Glutamatergic neuron (in vitro differentiated cells): ENCODE measurements around the gene FIBCD1. TPM values are rescaled to one million over a fixed set of nuclear protein-coding genes. Genes with fewer than 3 reads are reported as not detected.
"Not testable (repeated sequence)": the region's sequence is repeated elsewhere in the genome, so short reads cannot be mapped to it uniquely, and the experiment has no call there.

Experiments used
- DNase-seq: peaks from one replicate; pipeline ENCODE4 v3.0.0; 2022
- H3K27ac Mint-ChIP-seq: one replicate; pipeline ENCODE4 v1.8.0; 2020; ENCODE audit warnings: mild to moderate bottlenecking, mixed read lengths, inconsistent platforms; ENCODE audit not compliant: unreplicated experiment
- H3K27me3 Mint-ChIP-seq: one replicate; pipeline ENCODE4 v1.8.0; 2020; ENCODE audit warnings: mild to moderate bottlenecking, moderate library complexity, mixed read lengths, inconsistent platforms; ENCODE audit not compliant: unreplicated experiment
- H3K36me3 Mint-ChIP-seq: one replicate; pipeline ENCODE4 v1.8.0; 2020; ENCODE audit warnings: mild to moderate bottlenecking, mixed read lengths, inconsistent platforms; ENCODE audit not compliant: unreplicated experiment
- H3K4me1 Mint-ChIP-seq: one replicate; pipeline ENCODE4 v1.8.0; 2020; ENCODE audit warnings: mild to moderate bottlenecking, low read depth, mixed read lengths, inconsistent platforms; ENCODE audit not compliant: unreplicated experiment
- H3K4me3 Mint-ChIP-seq: one replicate; pipeline ENCODE4 v1.8.0; 2020; ENCODE audit warnings: mild to moderate bottlenecking, mixed read lengths, inconsistent platforms; ENCODE audit not compliant: unreplicated experiment
- H3K9me3 Mint-ChIP-seq: one replicate; pipeline ENCODE4 v1.8.0; 2020; ENCODE audit warnings: mild to moderate bottlenecking, moderate library complexity, mixed read lengths, inconsistent platforms; ENCODE audit not compliant: unreplicated experiment
- total RNA-seq: library from RNA; stranded (reverse); fragmentation: NEBNext Ultra II Directional; extraction: Animal tissue kit (Norgen Biotek cat#: 25700); gene quantifications from one replicate; pipeline ENCODE4 v1.2.1, GENCODE V29; 2021; ENCODE audit not compliant: unreplicated experiment
- TF ChIP-seq, protein P1 (sequence below): fragments of 200-600 bp; sonication (generic); IDR thresholded peaks from one replicate; pipeline ENCODE4 v1.5.0; 2021; ENCODE audit not compliant: partially characterized antibody, unreplicated experiment

Gene FIBCD1
- total RNA-seq, 1 donor from 2014 or later: not detected

GRCh38 chr9:130961511-130962300 lies 22.7 kb upstream of the FIBCD1 start:
- Mint-ChIP-seq H3K36me3 (no peaks in the 10 kb centered on the region), H3K4me1 (no peaks in the 10 kb centered on the region), H3K27ac (no peak overlapping the region), H3K27me3 (peaks cover 2% of the 10 kb centered on the region), H3K9me3 (peaks cover 2% of the 10 kb centered on the region), H3K4me3 (no peak overlapping the region)
- no peak for DNase-seq
- TF ChIP-seq, protein P1, sequence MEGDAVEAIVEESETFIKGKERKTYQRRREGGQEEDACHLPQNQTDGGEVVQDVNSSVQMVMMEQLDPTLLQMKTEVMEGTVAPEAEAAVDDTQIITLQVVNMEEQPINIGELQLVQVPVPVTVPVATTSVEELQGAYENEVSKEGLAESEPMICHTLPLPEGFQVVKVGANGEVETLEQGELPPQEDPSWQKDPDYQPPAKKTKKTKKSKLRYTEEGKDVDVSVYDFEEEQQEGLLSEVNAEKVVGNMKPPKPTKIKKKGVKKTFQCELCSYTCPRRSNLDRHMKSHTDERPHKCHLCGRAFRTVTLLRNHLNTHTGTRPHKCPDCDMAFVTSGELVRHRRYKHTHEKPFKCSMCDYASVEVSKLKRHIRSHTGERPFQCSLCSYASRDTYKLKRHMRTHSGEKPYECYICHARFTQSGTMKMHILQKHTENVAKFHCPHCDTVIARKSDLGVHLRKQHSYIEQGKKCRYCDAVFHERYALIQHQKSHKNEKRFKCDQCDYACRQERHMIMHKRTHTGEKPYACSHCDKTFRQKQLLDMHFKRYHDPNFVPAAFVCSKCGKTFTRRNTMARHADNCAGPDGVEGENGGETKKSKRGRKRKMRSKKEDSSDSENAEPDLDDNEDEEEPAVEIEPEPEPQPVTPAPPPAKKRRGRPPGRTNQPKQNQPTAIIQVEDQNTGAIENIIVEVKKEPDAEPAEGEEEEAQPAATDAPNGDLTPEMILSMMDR: no peak

GRCh38 chr9:130960522-130961378 lies 21.7 kb upstream of the FIBCD1 start:
- DNase-seq: no peak
- no peaks in the 10 kb centered on the region for H3K36me3 Mint-ChIP-seq

GRCh38 chr9:130959809-130960334 lies 20.8 kb upstream of the FIBCD1 start:
- peaks cover 2% of the 10 kb centered on the region for H3K27me3 Mint-ChIP-seq
- H3K4me3 Mint-ChIP-seq: no peak overlapping the region
- DNase-seq: no peak
- no peak overlapping the region for H3K27ac Mint-ChIP-seq
- peaks cover 7% of the 10 kb centered on the region for H3K4me1 Mint-ChIP-seq
- TF ChIP-seq, protein P1: no peak
- no peaks in the 10 kb centered on the region for H3K36me3 Mint-ChIP-seq
- H3K9me3 Mint-ChIP-seq: peaks cover 4% of the 10 kb centered on the region

More at GRCh38 chr9:130960522-130961378, 21.7 kb upstream of the FIBCD1 start:
- H3K9me3 Mint-ChIP-seq: peaks cover 4% of the 10 kb centered on the region
- H3K27me3 Mint-ChIP-seq: peaks cover 2% of the 10 kb centered on the region
- H3K27ac Mint-ChIP-seq: no peak overlapping the region
- H3K4me3 Mint-ChIP-seq: no peak overlapping the region
- TF ChIP-seq, protein P1: no peak
- H3K4me1 Mint-ChIP-seq: peaks cover 7% of the 10 kb centered on the region

GRCh38 chr9:130958564-130958963 lies 19.5 kb upstream of the FIBCD1 start:
- not testable (repeated sequence) for H3K9me3 Mint-ChIP-seq, DNase-seq, H3K4me1 Mint-ChIP-seq, H3K27me3 Mint-ChIP-seq, H3K4me3 Mint-ChIP-seq, H3K27ac Mint-ChIP-seq, H3K36me3 Mint-ChIP-seq

- no peak for DNase-seq
- H3K36me3 Mint-ChIP-seq: no peaks in the 10 kb centered on the region
- H3K27me3 Mint-ChIP-seq: no peaks in the 10 kb centered on the region
- H3K4me1 Mint-ChIP-seq: peaks cover 7% of the 10 kb centered on the region
- no peak overlapping the region for H3K4me3 Mint-ChIP-seq
- no peak overlapping the region for H3K27ac Mint-ChIP-seq
- peaks cover 4% of the 10 kb centered on the region for H3K9me3 Mint-ChIP-seq
- TF ChIP-seq, protein P1: no peak
Measured at GRCh38 chr9:130957451-130958203, 18.6 kb upstream of the FIBCD1 start.
